ENCODE measurements around the gene IL12RB2.

The IL12RB2 gene

GRCh38 chr1:67433837-67434236, 126.2 kb downstream of the IL12RB2 start:
- H3K4me3 ChIP-seq (ENCODE audit: low read depth, low read length): no peak overlapping the region
- DNase-seq (ENCODE audit: low read depth): no peak
- no peak for TF ChIP-seq CTCF (IDR thresholded peaks at IDR 0.05; ENCODE audit: insufficient read depth, low read depth, low read length, missing control alignments)

DNA sequence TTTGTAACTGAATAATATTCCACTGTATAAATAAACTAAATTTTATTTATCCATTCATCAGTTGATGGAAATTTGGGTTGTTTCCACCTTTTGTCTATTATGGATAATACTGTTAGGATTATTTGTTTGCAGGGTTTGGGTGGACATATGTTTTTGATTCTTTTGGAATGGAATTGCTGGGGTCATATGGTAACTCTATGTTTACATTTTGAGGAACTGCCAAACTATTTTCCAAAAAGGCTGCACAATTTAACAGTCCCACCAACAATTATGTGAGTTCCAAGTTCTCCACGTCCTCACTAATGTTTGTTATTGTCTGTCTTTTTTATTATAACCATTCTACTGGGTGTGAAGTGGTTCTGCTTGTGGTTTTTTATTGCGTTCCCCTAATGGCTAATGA, 126.8 kb downstream of the IL12RB2 start:
- no peak for DNase-seq (ENCODE audit: low read depth)

GRCh38 chr1:67436511-67437055, 128.9 kb downstream of the IL12RB2 start:
- TF ChIP-seq CTCF (IDR thresholded peaks at IDR 0.05; ENCODE audit: insufficient read depth, low read depth, low read length, missing control alignments): no peak
- DNase-seq (ENCODE audit: low read depth): no peak

More for the DNA sequence above, 126.8 kb downstream of the IL12RB2 start:
- no peak overlapping the region for H3K4me3 ChIP-seq (ENCODE audit: low read depth, low read length)
- no peak for TF ChIP-seq CTCF (IDR thresholded peaks at IDR 0.05; ENCODE audit: insufficient read depth, low read depth, low read length, missing control alignments)

DNA sequence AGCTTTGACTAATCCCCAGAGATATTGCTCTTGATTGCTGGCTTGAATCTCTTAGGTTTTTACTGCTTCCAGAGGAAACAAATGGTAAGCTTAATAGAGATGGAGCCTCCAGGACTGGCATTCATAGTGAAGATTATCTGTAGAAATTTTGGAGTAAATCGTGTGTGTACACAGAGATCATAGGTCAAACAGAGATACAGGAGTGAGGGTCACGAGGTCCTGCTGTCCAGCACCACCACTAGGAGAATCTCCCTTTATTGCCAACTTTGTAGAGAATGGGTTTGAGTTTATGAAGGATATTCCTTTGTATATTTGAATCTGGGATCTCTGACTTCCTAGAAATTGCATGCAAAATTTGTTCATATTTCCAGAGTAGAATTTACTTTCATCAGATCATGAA, 130.3 kb downstream of the IL12RB2 start:
- TF ChIP-seq CTCF (IDR thresholded peaks at IDR 0.05; ENCODE audit: insufficient read depth, low read depth, low read length, missing control alignments): no peak
- no peak overlapping the region for H3K4me3 ChIP-seq (ENCODE audit: low read depth, low read length)
- no peak for DNase-seq (ENCODE audit: low read depth)

More at GRCh38 chr1:67436511-67437055, 128.9 kb downstream of the IL12RB2 start:
- no peak overlapping the region for H3K4me3 ChIP-seq (ENCODE audit: low read depth, low read length)

DNA sequence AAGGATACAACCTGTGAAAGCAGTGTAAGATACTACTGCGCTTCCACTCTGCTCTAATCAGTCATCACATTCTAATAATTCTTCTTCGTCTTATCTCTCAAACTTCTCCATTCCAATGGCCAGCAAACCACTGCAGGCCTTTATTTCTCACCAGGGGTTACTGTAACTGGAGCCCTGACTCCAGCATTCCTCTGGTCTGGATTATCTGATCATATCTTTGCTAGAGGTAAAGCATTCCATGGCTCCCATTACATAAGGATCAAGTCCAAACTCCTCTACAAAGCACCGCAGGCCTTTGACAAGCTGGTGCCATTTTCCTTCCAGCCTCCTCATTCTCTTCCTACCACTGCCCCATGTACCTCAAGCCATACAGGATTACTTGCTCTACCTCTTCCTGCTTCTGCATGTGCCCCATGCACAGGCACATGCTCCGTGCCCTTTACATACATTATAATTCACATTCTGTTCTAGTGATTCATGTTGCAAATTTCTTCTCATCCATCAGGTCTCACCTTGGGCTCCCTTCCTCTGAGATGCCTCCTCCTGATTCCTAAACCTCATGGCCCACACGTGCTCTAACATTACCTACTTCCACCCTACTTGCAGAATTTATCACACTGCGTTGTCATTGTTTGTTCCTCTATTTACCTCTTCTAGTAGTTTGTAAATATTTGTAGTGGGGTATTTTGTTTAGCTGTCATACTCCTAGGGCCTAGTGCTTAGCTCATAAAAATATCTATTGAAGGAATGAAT, 131.8 kb downstream of the IL12RB2 start:
- H3K4me3 ChIP-seq (ENCODE audit: low read depth, low read length): no peak overlapping the region
- no peak for DNase-seq (ENCODE audit: low read depth)
- TF ChIP-seq CTCF (IDR thresholded peaks at IDR 0.05; ENCODE audit: insufficient read depth, low read depth, low read length, missing control alignments): no peak

GRCh38 chr1:67440339-67440738, 132.7 kb downstream of the IL12RB2 start:
- TF ChIP-seq CTCF (IDR thresholded peaks at IDR 0.05; ENCODE audit: insufficient read depth, low read depth, low read length, missing control alignments): no peak
- H3K4me3 ChIP-seq (ENCODE audit: low read depth, low read length): no peak overlapping the region
- DNase-seq (ENCODE audit: low read depth): no peak
